Germinal center (tissue), 1 donor: ENCODE measurements around the gene ADAMTS2.

Experiments used
- DNase-seq: peaks from one replicate; pipeline ENCODE4 v3.0.0; 2012; ENCODE audit warnings: mixed read lengths, low spot score

Gene ADAMTS2

GRCh38 chr5:179371681-179372680, 26.7 kb upstream of the ADAMTS2 start:
- DNase-seq = no peak

- DNase-seq = no peak
Measured at GRCh38 chr5:179371121-179371510, 25.9 kb upstream of the ADAMTS2 start.

- no peak for DNase-seq
Measured at GRCh38 chr5:179370490-179371120, 25.3 kb upstream of the ADAMTS2 start.

GRCh38 chr5:179369530-179369884, 24.2 kb upstream of the ADAMTS2 start:
- no peak for DNase-seq

GRCh38 chr5:179368806-179369529, 23.7 kb upstream of the ADAMTS2 start:
- no peak for DNase-seq

GRCh38 chr5:179368126-179368805, 23.0 kb upstream of the ADAMTS2 start:
- no peak for DNase-seq

- no peak for DNase-seq
Measured at GRCh38 chr5:179367491-179367890, 22.2 kb upstream of the ADAMTS2 start.

- DNase-seq = no peak
Measured at GRCh38 chr5:179362355-179362754, 17.1 kb upstream of the ADAMTS2 start.

- no peak for DNase-seq
Measured at GRCh38 chr5:179361037-179361603, 15.9 kb upstream of the ADAMTS2 start.

- no peak for DNase-seq
Measured at GRCh38 chr5:179357031-179357430, 11.8 kb upstream of the ADAMTS2 start.

GRCh38 chr5:179355976-179356974, 11.0 kb upstream of the ADAMTS2 start:
- no peak for DNase-seq

GRCh38 chr5:179354305-179354882, 9.1 kb upstream of the ADAMTS2 start:
- DNase-seq = no peak

- no peak for DNase-seq
Measured at GRCh38 chr5:179348843-179349242, 3.6 kb upstream of the ADAMTS2 start.

- no peak for DNase-seq
Measured at GRCh38 chr5:179348011-179348530, 2.8 kb upstream of the ADAMTS2 start.

GRCh38 chr5:179347581-179347980, 2.3 kb upstream of the ADAMTS2 start:
- no peak for DNase-seq

GRCh38 chr5:179346875-179347274, 1.6 kb upstream of the ADAMTS2 start:
- DNase-seq = no peak

- no peak for DNase-seq
Measured at GRCh38 chr5:179346401-179346800, 1.1 kb upstream of the ADAMTS2 start.

- no peak for DNase-seq
Measured at GRCh38 chr5:179345183-179345432, 153 bp downstream of the ADAMTS2 start.

- DNase-seq = no peak
Measured at GRCh38 chr5:179344431-179345182, 654 bp downstream of the ADAMTS2 start.
